Measurements from ENCODE around the gene CACNA1A. TPM values are rescaled to one million over a fixed set of nuclear protein-coding genes. Genes with fewer than 3 reads are reported as not detected.
"Not testable (repeated sequence)": the region's sequence is repeated elsewhere in the genome, so short reads cannot be mapped to it uniquely, and the experiment has no call there.

Gene CACNA1A
- total and polyA plus RNA-seq, 2 of the 4 experiments (the other 2 are of a cell fraction): 5.9 to 15.0 TPM

GRCh38 chr19:13206587-13206986 lies 299.7 kb downstream of the CACNA1A start:
- Histone ChIP-seq H3K9me1 (ENCODE audit: insufficient read depth, low read length) (no peaks in the 10 kb centered on the region), H3K27ac (ENCODE audit: insufficient read depth, low read length) (no peak overlapping the region), H3K36me3 (ENCODE audit: control insufficient read depth, insufficient read depth, low read length) (peaks cover 2% of the 10 kb centered on the region; the same call in 1 of the 2 replicates), H2BK120ac (ENCODE audit: low read depth, low read length) (no peak overlapping the region), H3K9ac (ENCODE audit: low read depth, low read length) (no peak overlapping the region), H3K9me3 (ENCODE audit: control insufficient read depth, insufficient read depth, low read length) (no peaks in the 10 kb centered on the region), H2AK9ac (replicated peaks; ENCODE audit: low read depth, low read length, poor library complexity) (no peak overlapping the region), H3K27me3 (ENCODE audit: control insufficient read depth, insufficient read depth, low read length) (no peaks in the 10 kb centered on the region), H2AK5ac (ENCODE audit: low read depth, low read length) (no peak overlapping the region), H3K4ac (ENCODE audit: low read depth, low read length) (no peak overlapping the region), H3K4me2 (ENCODE audit: low read depth, low read length) (no peak overlapping the region), H4K91ac (ENCODE audit: insufficient read depth, low read depth, low read length) (no peak overlapping the region), H4K20me1 (ENCODE audit: insufficient read depth, low read length) (no peaks in the 10 kb centered on the region), H3K18ac (ENCODE audit: low read depth, low read length) (no peak overlapping the region), H3K56ac (ENCODE audit: extremely low read depth, insufficient read depth, low read length) (no peak overlapping the region), H2BK5ac (ENCODE audit: low read depth, low read length, poor library complexity, severe bottlenecking) (no peak overlapping the region), H4K5ac (ENCODE audit: low read depth, low read length) (no peak overlapping the region), H3K23ac (ENCODE audit: low read depth, low read length) (no peak overlapping the region), H4K8ac (ENCODE audit: low read depth in 2 of 2, low read length in 2 of 2) (0 out of 4 replicates have a peak overlapping the region, but pooled peaks of 1 of the 2 experiments have one; percentile 57), H3K14ac (replicated peaks; ENCODE audit: low read depth, low read length) (no peak overlapping the region), H2BK20ac (ENCODE audit: low read depth, low read length) (no peak overlapping the region), H2AFZ (replicated peaks; ENCODE audit: low read length, poor library complexity) (no peak overlapping the region), H3K4me1 (ENCODE audit: control insufficient read depth, insufficient read depth, low read length) (peaks cover 7% of the 10 kb centered on the region), H3K79me1 (ENCODE audit: low read depth in 1 of 2, low read length in 2 of 2) (no peaks in the 10 kb centered on the region), H2BK15ac (ENCODE audit: low read depth, low read length) (no peak overlapping the region), H3K4me3 (ENCODE audit: insufficient read depth, low read depth, low read length) (no peak overlapping the region)
- dilution Hi-C loops (cut with HindIII; ENCODE audit: low sequenced_read_pairs, unreplicated experiment): no loop called here
- DNase-seq: no peak
- ChIA-PET CTCF (no interaction called here), POLR2A (ENCODE audit: unreplicated experiment) (interaction anchor here (0.6 kb wide), 2 partner anchors 45 to 153 kb away, joined by 5 to 6 read pairs; no protein-coding TSS in a partner anchor)
- no peak for ATAC-seq (ENCODE audit: low read depth)
- no CpG with 5 or more reads among the region's 5 CpGs for WGBS, 2 experiments (ENCODE audit: extremely low coverage in 2 of 2, insufficient read length in 1 of 2)
- no peak for TF ChIP-seq POLR2A (IDR thresholded peaks at IDR 0.05; ENCODE audit: low read depth, low read length)
- intact Hi-C loops (cut with micrococcal nuclease): loop anchor here (5.0 kb wide), 1 partner anchor 44 kb away; no protein-coding TSS in a partner anchor
- in situ Hi-C loops (cut with MboI; ENCODE audit: low sequenced_read_pairs): no loop called here
- TSS peak; percentile 91 for BruUV-seq (replicated peaks)

GRCh38 chr19:13202112-13202511 lies 304.2 kb downstream of the CACNA1A start:
- H3K4me1 ChIP-seq (ENCODE audit: control insufficient read depth, insufficient read depth, low read length); H3K79me1 ChIP-seq (ENCODE audit: low read depth in 1 of 2, low read length in 2 of 2); POLR2A ChIA-PET (ENCODE audit: unreplicated experiment); H3K18ac ChIP-seq (ENCODE audit: low read depth, low read length); BruUV-seq (replicated peaks); H3K27me3 ChIP-seq (ENCODE audit: control insufficient read depth, insufficient read depth, low read length); H3K36me3 ChIP-seq (ENCODE audit: control insufficient read depth, insufficient read depth, low read length); dilution Hi-C loops (cut with HindIII; ENCODE audit: low sequenced_read_pairs, unreplicated experiment); intact Hi-C loops (cut with micrococcal nuclease); H3K4ac ChIP-seq (ENCODE audit: low read depth, low read length); H3K9ac ChIP-seq (ENCODE audit: low read depth, low read length); H4K91ac ChIP-seq (ENCODE audit: insufficient read depth, low read depth, low read length); ATAC-seq (ENCODE audit: low read depth); H3K23ac ChIP-seq (ENCODE audit: low read depth, low read length); H4K20me1 ChIP-seq (ENCODE audit: insufficient read depth, low read length); H2BK5ac ChIP-seq (ENCODE audit: low read depth, low read length, poor library complexity, severe bottlenecking); H2BK20ac ChIP-seq (ENCODE audit: low read depth, low read length); H2BK15ac ChIP-seq (ENCODE audit: low read depth, low read length); H3K9me3 ChIP-seq (ENCODE audit: control insufficient read depth, insufficient read depth, low read length); H2AK5ac ChIP-seq (ENCODE audit: low read depth, low read length); H3K56ac ChIP-seq (ENCODE audit: extremely low read depth, insufficient read depth, low read length); H3K4me3 ChIP-seq (ENCODE audit: insufficient read depth, low read depth, low read length); in situ Hi-C loops (cut with MboI; ENCODE audit: low sequenced_read_pairs); H2BK120ac ChIP-seq (ENCODE audit: low read depth, low read length); H4K5ac ChIP-seq (ENCODE audit: low read depth, low read length); H3K27ac ChIP-seq (ENCODE audit: insufficient read depth, low read length); H2AK9ac ChIP-seq (replicated peaks; ENCODE audit: low read depth, low read length, poor library complexity); H3K4me2 ChIP-seq (ENCODE audit: low read depth, low read length); H3K14ac ChIP-seq (replicated peaks; ENCODE audit: low read depth, low read length); H4K8ac ChIP-seq (ENCODE audit: low read depth in 2 of 2, low read length in 2 of 2); H3K9me1 ChIP-seq (ENCODE audit: insufficient read depth, low read length); DNase-seq; H2AFZ ChIP-seq (replicated peaks; ENCODE audit: low read length, poor library complexity): not testable (repeated sequence)
- WGBS, 2 experiments (ENCODE audit: extremely low coverage in 2 of 2, insufficient read length in 1 of 2): 87% methylated on average over 3 of the region's 7 CpGs; no CpG with 5 or more reads in 1 of the 2 experiments
- CTCF ChIA-PET: interaction anchor here (0.6 kb wide), 1 partner anchor 11 kb away, joined by 5 read pairs; no protein-coding TSS in a partner anchor

Measured in IMR-90 (cell line).